HCT116 (cell line): Measurements from ENCODE around the gene TBCCD1. TPM values are rescaled to one million over a fixed set of nuclear protein-coding genes. Genes with fewer than 3 reads are reported as not detected.

Experiments used
- ATAC-seq: fragments of 200-7000 bp; cut with Tn5 transposase; 2 replicates; pipeline ENCODE4 v1.9.1; 2020; ENCODE audit warnings: mild to moderate bottlenecking, moderate library complexity
- BruUV-seq: library from RNA; stranded (reverse); fragments of 400-500 nt; replicated peaks from 2 replicates; lab custom pipeline; 2021; lab: Mats Ljungman, UMichigan
- CTCF ChIA-PET: fragments of 300-600 bp; sonication (Branson Sonifier 250); formaldehyde crosslinking; loops from one replicate; lab custom pipeline; 2021; ENCODE audit warnings: antibody characterized with exemption; lab: Charles Lee
- POLR2A ChIA-PET: fragments of 300-600, 350-600 bp; sonication (Branson Sonifier 250); formaldehyde crosslinking; loops from one replicate; lab custom pipeline; 2021; ENCODE audit warnings: antibody characterized with exemption; lab: Charles Lee
- RAD21 ChIA-PET, 2 experiments: fragments of 300-600 bp; sonication (Branson Sonifier 250); formaldehyde crosslinking; loops; one replicate each; lab custom pipeline; 2023; ENCODE audit warnings: low total read pairs in 2 of 2; ENCODE audit not compliant: uncharacterized antibody in 2 of 2, unreplicated experiment in 2 of 2, low non-redundant PET in 1 of 2; lab: Charles Lee
- DNase-seq: peaks from one replicate; pipeline ENCODE4 v3.0.0-alpha.2; 2010; ENCODE audit warnings: low read depth, low spot score
- H2AFZ ChIP-seq: fragments of 200-600 bp; shearing (Covaris generic), sonication (generic); 2 replicates; pipeline ENCODE4 v1.6.1; 2017; ENCODE audit warnings: low read depth, mixed run types, mixed read lengths, antibody characterized with exemption, low read length; ENCODE audit not compliant: poor library complexity, severe bottlenecking
- H3K27ac ChIP-seq: 2 replicates; pipeline ENCODE4 v1.5.1; 2012; ENCODE audit warnings: low read depth, low read length
- H3K27me3 ChIP-seq: fragments of 200-600 bp; sonication (generic); 2 replicates; pipeline ENCODE4 v1.6.1; 2016; ENCODE audit warnings: mixed run types, low read length, mixed read lengths; ENCODE audit not compliant: insufficient read depth
- H3K36me3 ChIP-seq, 2 experiments: fragments of 200-500 bp in 1 of 2; fragments of 200-600 bp in 1 of 2; sonication (Bioruptor generic) in 1 of 2; sonication (generic) in 1 of 2; 2 replicates each; pipeline versions ENCODE4 v1.5.1 to v1.6.1; 2014 to 2016; ENCODE audit warnings: low read length in 2 of 2, inconsistent platforms in 1 of 2, mixed read lengths in 1 of 2, mixed run types in 1 of 2; ENCODE audit not compliant: insufficient read depth in 2 of 2, control insufficient read depth in 1 of 2
- H3K4me1 ChIP-seq, 2 experiments: fragments of 200-600 bp in 1 of 2; sonication (generic) in 1 of 2; 2 replicates each; pipeline versions ENCODE4 v1.5.1 to v1.6.1; 2012 to 2017; ENCODE audit warnings: low read length in 2 of 2, inconsistent platforms in 1 of 2, mild to moderate bottlenecking in 1 of 2, mixed read lengths in 1 of 2, mixed run types in 1 of 2, moderate library complexity in 1 of 2; ENCODE audit not compliant: insufficient read depth in 2 of 2, control insufficient read depth in 1 of 2
- H3K4me2 ChIP-seq: fragments of 200-600 bp; sonication (generic); 2 replicates; pipeline ENCODE4 v1.6.1; 2017; ENCODE audit warnings: mixed run types, low read length, mixed read lengths
- H3K4me3 ChIP-seq, 2 experiments: fragments of 200-600 bp in 1 of 2; sonication (generic) in 1 of 2; replicated peaks in 1 of 2; 2 replicates each; pipeline ENCODE4 v1.5.1; 2011 to 2016; ENCODE audit warnings: low read length in 2 of 2, control low read depth in 1 of 2, low read depth in 1 of 2, mild to moderate bottlenecking in 1 of 2, mixed read lengths in 1 of 2, mixed run types in 1 of 2
- H3K79me2 ChIP-seq: fragments of 200-600 bp; sonication (generic); 2 replicates; pipeline ENCODE4 v1.6.1; 2017; ENCODE audit warnings: mild to moderate bottlenecking, mixed run types, low read length, moderate library complexity, mixed read lengths; ENCODE audit not compliant: insufficient read depth
- H3K9ac ChIP-seq: fragments of 200-600 bp; sonication (generic); 2 replicates; pipeline ENCODE4 v1.6.1; 2016; ENCODE audit warnings: low read length, mixed read lengths
- H3K9me2 ChIP-seq: fragments of 200-600 bp; sonication (generic), shearing (Covaris generic); 2 replicates; pipeline ENCODE4 v1.6.1; 2017; ENCODE audit warnings: mixed run types, mild to moderate bottlenecking, moderate library complexity; ENCODE audit not compliant: insufficient read depth
- H3K9me3 ChIP-seq, 2 experiments: fragments of 200-500 bp in 1 of 2; fragments of 200-600 bp in 1 of 2; sonication (Bioruptor generic) in 1 of 2; sonication (generic) in 1 of 2; 2 replicates each; pipeline ENCODE4 v1.6.1; 2014 to 2017; ENCODE audit warnings: low read length in 2 of 2, mixed read lengths in 2 of 2, inconsistent platforms in 1 of 2, low read depth in 1 of 2, mild to moderate bottlenecking in 1 of 2, mixed run types in 1 of 2, moderate library complexity in 1 of 2; ENCODE audit not compliant: control insufficient read depth in 1 of 2, insufficient read depth in 1 of 2
- H4K20me1 ChIP-seq: fragments of 200-600 bp; sonication (generic), shearing (Covaris generic); 2 replicates; pipeline ENCODE4 v1.6.1; 2017; ENCODE audit warnings: mixed run types, mild to moderate bottlenecking, moderate library complexity; ENCODE audit not compliant: insufficient read depth
- CBX3 ChIP-seq: IDR thresholded peaks from 2 replicates; pipeline ENCODE4 v1.6.1; 2012; ENCODE audit warnings: low read depth
- EZH2 ChIP-seq: fragments of 200-600 bp; sonication (generic); IDR thresholded peaks from 2 replicates; pipeline ENCODE4 v1.6.1; 2017; ENCODE audit warnings: antibody characterized with exemption, mixed run types
- EZH2phosphoT487 ChIP-seq: fragments of 200-600 bp; IDR thresholded peaks from 2 replicates; pipeline ENCODE4 v1.6.1; 2018; ENCODE audit warnings: antibody characterized with exemption, borderline replicate concordance
- FOSL1 ChIP-seq: IDR thresholded peaks from 2 replicates; pipeline ENCODE4 v1.6.1; 2012; ENCODE audit warnings: low read depth
- JUND ChIP-seq: IDR thresholded peaks from 2 replicates; pipeline ENCODE4 v1.6.1; 2012
- POLR2A ChIP-seq: IDR thresholded peaks from 2 replicates; pipeline ENCODE4 v1.7.0; 2011; ENCODE audit warnings: borderline replicate concordance; ENCODE audit not compliant: insufficient read depth, insufficient read length; ENCODE audit errors: extremely low read depth
- POLR2AphosphoS5 ChIP-seq: IDR thresholded peaks from 2 replicates; pipeline ENCODE4 v1.6.1; 2011; ENCODE audit warnings: mild to moderate bottlenecking, low read depth, low read length, moderate library complexity
- SRF ChIP-seq: IDR thresholded peaks from 2 replicates; pipeline ENCODE4 v1.6.1; 2012; ENCODE audit warnings: low read depth
- TCF7L2 ChIP-seq: IDR thresholded peaks from 2 replicates; pipeline ENCODE4 v1.7.0; 2011; ENCODE audit warnings: borderline replicate concordance, inconsistent platforms; ENCODE audit not compliant: insufficient read depth, insufficient read length; ENCODE audit errors: extremely low read depth
- YY1 ChIP-seq: IDR thresholded peaks from 2 replicates; pipeline ENCODE4 v1.6.1; 2011; ENCODE audit warnings: low read length, low read depth, moderate library complexity, mild to moderate bottlenecking; ENCODE audit not compliant: insufficient replicate concordance; ENCODE audit errors: extremely low read depth
- intact Hi-C: fragments of 100-400 bp; cut with micrococcal nuclease; formaldehyde crosslinking; loops from 2 replicates; pipeline ENCODE4 v1.10.0; 2022
- total RNA-seq: library from RNA; stranded (reverse); gene quantifications from one replicate; pipeline ENCODE4 v1.2.1, GENCODE V29; 2021; ENCODE audit not compliant: unreplicated experiment
- TF ChIP-seq, protein P1 (sequence below): IDR thresholded peaks from 2 replicates; pipeline ENCODE4 v1.6.1; 2012
- TF ChIP-seq, protein P2 (sequence below), 3 experiments: fragments of 200-600 bp in 1 of 3; sonication (generic) in 1 of 3; IDR thresholded peaks in 2 of 3; conservative IDR thresholded peaks in 1 of 3; 2 replicates each; pipeline ENCODE4 v1.5.1; 2012 to 2017; ENCODE audit warnings: low read depth in 2 of 3, low read length in 2 of 3, antibody characterized with exemption in 1 of 3, borderline replicate concordance in 1 of 3, control low read depth in 1 of 3, mild to moderate bottlenecking in 1 of 3, mixed read lengths in 1 of 3, mixed run types in 1 of 3, moderate library complexity in 1 of 3; ENCODE audit not compliant: insufficient read depth in 1 of 3

The TBCCD1 gene
- total RNA-seq, 1 experiment from 2014 or later: 16.8 TPM

GRCh38 chr3:186580785-186581184 is 13.6 kb upstream of the TBCCD1 start:
- no peak for TF ChIP-seq YY1
- no peak for TF ChIP-seq TCF7L2
- TF ChIP-seq, protein P1, sequence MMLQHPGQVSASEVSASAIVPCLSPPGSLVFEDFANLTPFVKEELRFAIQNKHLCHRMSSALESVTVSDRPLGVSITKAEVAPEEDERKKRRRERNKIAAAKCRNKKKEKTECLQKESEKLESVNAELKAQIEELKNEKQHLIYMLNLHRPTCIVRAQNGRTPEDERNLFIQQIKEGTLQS: no peak
- TF ChIP-seq EZH2phosphoT487: no peak
- no peak for TF ChIP-seq FOSL1
- TF ChIP-seq EZH2: no peak
- TF ChIP-seq POLR2AphosphoS5: no peak
- no peak for TF ChIP-seq SRF
- TF ChIP-seq CBX3: no peak
- TF ChIP-seq, protein P2, sequence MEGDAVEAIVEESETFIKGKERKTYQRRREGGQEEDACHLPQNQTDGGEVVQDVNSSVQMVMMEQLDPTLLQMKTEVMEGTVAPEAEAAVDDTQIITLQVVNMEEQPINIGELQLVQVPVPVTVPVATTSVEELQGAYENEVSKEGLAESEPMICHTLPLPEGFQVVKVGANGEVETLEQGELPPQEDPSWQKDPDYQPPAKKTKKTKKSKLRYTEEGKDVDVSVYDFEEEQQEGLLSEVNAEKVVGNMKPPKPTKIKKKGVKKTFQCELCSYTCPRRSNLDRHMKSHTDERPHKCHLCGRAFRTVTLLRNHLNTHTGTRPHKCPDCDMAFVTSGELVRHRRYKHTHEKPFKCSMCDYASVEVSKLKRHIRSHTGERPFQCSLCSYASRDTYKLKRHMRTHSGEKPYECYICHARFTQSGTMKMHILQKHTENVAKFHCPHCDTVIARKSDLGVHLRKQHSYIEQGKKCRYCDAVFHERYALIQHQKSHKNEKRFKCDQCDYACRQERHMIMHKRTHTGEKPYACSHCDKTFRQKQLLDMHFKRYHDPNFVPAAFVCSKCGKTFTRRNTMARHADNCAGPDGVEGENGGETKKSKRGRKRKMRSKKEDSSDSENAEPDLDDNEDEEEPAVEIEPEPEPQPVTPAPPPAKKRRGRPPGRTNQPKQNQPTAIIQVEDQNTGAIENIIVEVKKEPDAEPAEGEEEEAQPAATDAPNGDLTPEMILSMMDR (IDR thresholded peaks at IDR 0.05 in 2 of 3, conservative IDR thresholded peaks at IDR 0.05 in 1 of 3; ENCODE audit: borderline replicate concordance in 1 of 3, insufficient read depth in 1 of 3, low read depth in 2 of 3, low read length in 2 of 3): no peak
- no peak for TF ChIP-seq POLR2A
- TF ChIP-seq JUND: no peak
- POLR2A ChIA-PET: interaction anchor here (2.1 kb wide), 1 partner anchor 11 kb away, joined by 9 read pairs; the partner anchor contains the start of gene DNAJB11

More at GRCh38 chr3:186580785-186581184, 13.6 kb upstream of the TBCCD1 start:
- no peak for ATAC-seq
- intact Hi-C loops: loop anchor here (10.0 kb wide), 1 partner anchor 244 kb away; no protein-coding TSS in a partner anchor
- H3K9me3 ChIP-seq: no peaks in the 10 kb centered on the region
- no peak overlapping the region for H2AFZ ChIP-seq
- CTCF ChIA-PET: no interaction called here
- H4K20me1 ChIP-seq: no peaks in the 10 kb centered on the region
- H3K9ac ChIP-seq: no peak overlapping the region
- DNase-seq: no peak
- no peak overlapping the region for H3K4me3 ChIP-seq
- H3K9me2 ChIP-seq: no peaks in the 10 kb centered on the region
- RAD21 ChIA-PET: no interaction called here
- H3K36me3 ChIP-seq: peaks cover 76 to 83% of the 10 kb centered on the region in 2 experiments
- H3K4me2 ChIP-seq: no peak overlapping the region
- BruUV-seq: no TSS peak
- peaks cover 18% of the 10 kb centered on the region; the same call in 1 of the 2 replicates for H3K79me2 ChIP-seq
- no peaks in the 10 kb centered on the region for H3K4me1 ChIP-seq
- H3K27me3 ChIP-seq: no peaks in the 10 kb centered on the region
- H3K27ac ChIP-seq: no peak overlapping the region
